Mammary epithelial cell (primary cell): Measurements from ENCODE around the gene MYO16.

ENCODE experiments used
- CTCF ChIP-seq, 2 donors: IDR thresholded peaks in 1 of 2; conservative IDR thresholded peaks in 1 of 2; 2 replicates each; pipeline ENCODE4 v1.5.1; 2011 to 2012; ENCODE audit warnings: inconsistent platforms in 2 of 2, low read length in 2 of 2, mild to moderate bottlenecking in 2 of 2, control low read depth in 1 of 2, low read depth in 1 of 2; ENCODE audit not compliant: insufficient read depth in 1 of 2; ENCODE audit errors: extremely low read depth in 1 of 2
- EZH2 ChIP-seq: IDR thresholded peaks from 2 replicates; pipeline ENCODE4 v1.6.1; 2012; ENCODE audit warnings: low read length, inconsistent platforms, borderline replicate concordance

GRCh38 chr13:108650271-108650670, 20.9 kb downstream of the MYO16 start:
- TF ChIP-seq CTCF (conservative IDR thresholded peaks at IDR 0.05 in 1 of 2, IDR thresholded peaks at IDR 0.05 in 1 of 2; ENCODE audit: extremely low read depth in 1 of 2, insufficient read depth in 1 of 2, low read depth in 1 of 2, low read length in 2 of 2) (no peak), EZH2 (no peak)
